ENCODE results near the gene SREK1IP1. TPM values are rescaled to one million over a fixed set of nuclear protein-coding genes. Genes with fewer than 3 reads are reported as not detected.

The SREK1IP1 gene
- total and polyA plus RNA-seq, 9 of the 15 experiments (the other 6 are each of a cell fraction or from before 2014, with no cell fraction given), result 6.9 to 45.2 (median 21.7) TPM

GRCh38 chr5:64759960-64760660 lies 8.4 kb downstream of the SREK1IP1 start (continued):
- no peak for TF ChIP-seq NKRF (IDR thresholded peaks at IDR 0.05; ENCODE audit: borderline replicate concordance)
- TF ChIP-seq RNF219 (CRISPR knock-in tag; IDR thresholded peaks at IDR 0.05), result no peak
- TF ChIP-seq SRF (CRISPR knock-in tag; IDR thresholded peaks at IDR 0.05), result no peak
- TF ChIP-seq RREB1 (CRISPR knock-in tag; IDR thresholded peaks at IDR 0.05), result no peak
- TF ChIP-seq CCAR2 (IDR thresholded peaks at IDR 0.05; ENCODE audit: low read depth, low read length), result no peak
- TF ChIP-seq RBM34 (IDR thresholded peaks at IDR 0.05; ENCODE audit: borderline replicate concordance, insufficient read depth, low read length), result no peak
- 0 out of 4 replicates have a peak, but pooled peaks of 1 of the 2 experiments have one; percentile 15 for TF ChIP-seq MNT (conservative IDR thresholded peaks at IDR 0.05)
- TF ChIP-seq ADNP (tag; IDR thresholded peaks at IDR 0.05), result no peak
- TF ChIP-seq TRIM24 (IDR thresholded peaks at IDR 0.05), result no peak
- no peak for TF ChIP-seq POLR2AphosphoS2 (IDR thresholded peaks at IDR 0.05; ENCODE audit: low read length)
- no peak for TF ChIP-seq RNF2 (IDR thresholded peaks at IDR 0.05)
- no peak for TF ChIP-seq FOXA3 (CRISPR knock-in tag; conservative IDR thresholded peaks at IDR 0.05 in 1 of 2, IDR thresholded peaks at IDR 0.05 in 1 of 2)
- no peak for TF ChIP-seq MCM5 (IDR thresholded peaks at IDR 0.05; ENCODE audit: low read depth)
- peak; percentile 59; the same call in 1 of the 2 replicates for TF ChIP-seq SOX6 (IDR thresholded peaks at IDR 0.05)
